Ishikawa (cell line): ENCODE data around the gene RNF175.

Source experiments
- EGR1 ChIP-seq: IDR thresholded peaks from 2 replicates; pipeline ENCODE4 v1.6.1; 2012
- EP300 ChIP-seq: IDR thresholded peaks from 2 replicates; pipeline ENCODE4 v1.6.1; 2012; ENCODE audit warnings: borderline replicate concordance
- FOXM1 ChIP-seq: IDR thresholded peaks from 2 replicates; pipeline ENCODE4 v1.6.1; 2012; ENCODE audit warnings: low read depth, borderline replicate concordance
- NFIC ChIP-seq: IDR thresholded peaks from 2 replicates; pipeline ENCODE4 v1.6.1; 2012
- RAD21 ChIP-seq: IDR thresholded peaks from 2 replicates; pipeline ENCODE4 v1.6.1; 2012; ENCODE audit warnings: low read depth
- TAF1 ChIP-seq: IDR thresholded peaks from 2 replicates; pipeline ENCODE4 v1.6.1; 2012; ENCODE audit warnings: low read depth, mild to moderate bottlenecking
- YY1 ChIP-seq: IDR thresholded peaks from 2 replicates; pipeline ENCODE4 v1.6.1; 2012; ENCODE audit warnings: low read depth
- TF ChIP-seq, protein P1 (sequence below): IDR thresholded peaks from 2 replicates; pipeline ENCODE4 v1.6.1; 2012
- TF ChIP-seq, protein P2 (sequence below): IDR thresholded peaks from 2 replicates; pipeline ENCODE4 v1.6.1; 2012; ENCODE audit warnings: low read depth, mild to moderate bottlenecking

GRCh38 chr4:153764601-153765368 is 5.0 kb upstream of the RNF175 start:
- TF ChIP-seq YY1: no peak
- TF ChIP-seq, protein P1, sequence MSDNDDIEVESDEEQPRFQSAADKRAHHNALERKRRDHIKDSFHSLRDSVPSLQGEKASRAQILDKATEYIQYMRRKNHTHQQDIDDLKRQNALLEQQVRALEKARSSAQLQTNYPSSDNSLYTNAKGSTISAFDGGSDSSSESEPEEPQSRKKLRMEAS: no peak
- no peak for TF ChIP-seq NFIC
- TF ChIP-seq FOXM1: no peak
- no peak for TF ChIP-seq RAD21
- no peak for TF ChIP-seq EP300
- TF ChIP-seq, protein P2, sequence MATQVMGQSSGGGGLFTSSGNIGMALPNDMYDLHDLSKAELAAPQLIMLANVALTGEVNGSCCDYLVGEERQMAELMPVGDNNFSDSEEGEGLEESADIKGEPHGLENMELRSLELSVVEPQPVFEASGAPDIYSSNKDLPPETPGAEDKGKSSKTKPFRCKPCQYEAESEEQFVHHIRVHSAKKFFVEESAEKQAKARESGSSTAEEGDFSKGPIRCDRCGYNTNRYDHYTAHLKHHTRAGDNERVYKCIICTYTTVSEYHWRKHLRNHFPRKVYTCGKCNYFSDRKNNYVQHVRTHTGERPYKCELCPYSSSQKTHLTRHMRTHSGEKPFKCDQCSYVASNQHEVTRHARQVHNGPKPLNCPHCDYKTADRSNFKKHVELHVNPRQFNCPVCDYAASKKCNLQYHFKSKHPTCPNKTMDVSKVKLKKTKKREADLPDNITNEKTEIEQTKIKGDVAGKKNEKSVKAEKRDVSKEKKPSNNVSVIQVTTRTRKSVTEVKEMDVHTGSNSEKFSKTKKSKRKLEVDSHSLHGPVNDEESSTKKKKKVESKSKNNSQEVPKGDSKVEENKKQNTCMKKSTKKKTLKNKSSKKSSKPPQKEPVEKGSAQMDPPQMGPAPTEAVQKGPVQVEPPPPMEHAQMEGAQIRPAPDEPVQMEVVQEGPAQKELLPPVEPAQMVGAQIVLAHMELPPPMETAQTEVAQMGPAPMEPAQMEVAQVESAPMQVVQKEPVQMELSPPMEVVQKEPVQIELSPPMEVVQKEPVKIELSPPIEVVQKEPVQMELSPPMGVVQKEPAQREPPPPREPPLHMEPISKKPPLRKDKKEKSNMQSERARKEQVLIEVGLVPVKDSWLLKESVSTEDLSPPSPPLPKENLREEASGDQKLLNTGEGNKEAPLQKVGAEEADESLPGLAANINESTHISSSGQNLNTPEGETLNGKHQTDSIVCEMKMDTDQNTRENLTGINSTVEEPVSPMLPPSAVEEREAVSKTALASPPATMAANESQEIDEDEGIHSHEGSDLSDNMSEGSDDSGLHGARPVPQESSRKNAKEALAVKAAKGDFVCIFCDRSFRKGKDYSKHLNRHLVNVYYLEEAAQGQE: no peak
- no peak for TF ChIP-seq TAF1
- TF ChIP-seq EGR1: no peak
